Coronary artery (tissue), 2 donors: ENCODE results near the gene SLC22A23.

Experiments used
- DNase-seq: peaks from one replicate; pipeline ENCODE4 v3.0.0-alpha.2; 2017; ENCODE audit warnings: low spot score
- H3K27ac ChIP-seq, 2 donors: fragments of 200-600 bp; sonication (generic); one replicate each; pipeline ENCODE4 v1.5.1; 2016 to 2019
- H3K4me3 ChIP-seq: fragments of 200-600 bp; sonication (generic); 2 replicates; pipeline ENCODE4 v1.5.1; 2016; ENCODE audit warnings: mild to moderate bottlenecking, moderate library complexity
- CTCF ChIP-seq: fragments of 200-600 bp; sonication (generic); IDR thresholded peaks from one replicate; pipeline ENCODE4 v1.5.1; 2019; ENCODE audit warnings: antibody characterized with exemption

Gene SLC22A23

GRCh38 chr6:3499603-3500002 lies 42.8 kb upstream of the SLC22A23 start:
- Histone ChIP-seq H3K27ac (no peak overlapping the region), H3K4me3 (no peak overlapping the region)
- TF ChIP-seq CTCF = no peak
- no peak for DNase-seq

GRCh38 chr6:3496395-3496794 lies 39.5 kb upstream of the SLC22A23 start:
- no peak for DNase-seq
- H3K4me3 ChIP-seq = no peak overlapping the region
- no peak overlapping the region for H3K27ac ChIP-seq
- TF ChIP-seq CTCF = no peak

GRCh38 chr6:3494391-3495100 lies 37.7 kb upstream of the SLC22A23 start:
- no peak for TF ChIP-seq CTCF
- Histone ChIP-seq H3K27ac (no peak overlapping the region), H3K4me3 (no peak overlapping the region)
- no peak for DNase-seq

- TF ChIP-seq CTCF = no peak
- no peak for DNase-seq
These were observed 33.8 kb upstream of the SLC22A23 start for GRCh38 chr6:3490625-3490980.

GRCh38 chr6:3489961-3490624 lies 33.2 kb upstream of the SLC22A23 start:
- no peak for DNase-seq
- H3K4me3 ChIP-seq = no peak overlapping the region
- TF ChIP-seq CTCF = no peak
- H3K27ac ChIP-seq = no peak overlapping the region

More at GRCh38 chr6:3490625-3490980, 33.8 kb upstream of the SLC22A23 start:
- Histone ChIP-seq H3K27ac (no peak overlapping the region), H3K4me3 (no peak overlapping the region)

GRCh38 chr6:3489027-3489757 lies 32.3 kb upstream of the SLC22A23 start:
- H3K27ac ChIP-seq = no peak overlapping the region
- no peak for DNase-seq
- TF ChIP-seq CTCF = no peak
- H3K4me3 ChIP-seq = no peak overlapping the region
